22Rv1 (cell line): Measurements from ENCODE around the gene PRMT2.

Source experiments
- ZFX ChIP-seq: fragments of 450-650 bp; IDR thresholded peaks from 2 replicates; pipeline ENCODE4 v1.6.1; 2017; ENCODE audit warnings: antibody characterized with exemption, borderline replicate concordance
- TF ChIP-seq, protein P1 (sequence below): fragments of 450-650 bp; IDR thresholded peaks from 2 replicates; pipeline ENCODE4 v1.5.1; 2017; ENCODE audit warnings: mild to moderate bottlenecking

DNA sequence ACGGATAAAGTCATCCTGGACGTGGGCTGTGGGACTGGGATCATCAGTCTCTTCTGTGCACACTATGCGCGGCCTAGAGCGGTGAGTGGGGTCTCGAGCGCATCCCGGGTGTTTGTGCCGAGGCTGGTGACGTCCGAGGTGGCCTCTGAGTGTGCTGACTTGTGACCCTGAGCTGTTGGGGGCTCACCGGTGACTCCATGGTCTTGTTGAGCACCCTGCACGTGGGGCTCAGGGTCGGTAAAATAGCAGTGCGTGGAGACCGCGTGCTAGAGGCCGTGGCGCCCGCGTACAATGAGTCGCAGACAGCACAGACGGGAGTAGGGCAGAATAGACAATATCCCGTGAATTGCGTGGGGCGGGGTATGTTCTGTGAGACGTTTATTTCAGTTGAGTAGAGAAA lies 13.1 kb downstream of the PRMT2 start:
- TF ChIP-seq, protein P1, sequence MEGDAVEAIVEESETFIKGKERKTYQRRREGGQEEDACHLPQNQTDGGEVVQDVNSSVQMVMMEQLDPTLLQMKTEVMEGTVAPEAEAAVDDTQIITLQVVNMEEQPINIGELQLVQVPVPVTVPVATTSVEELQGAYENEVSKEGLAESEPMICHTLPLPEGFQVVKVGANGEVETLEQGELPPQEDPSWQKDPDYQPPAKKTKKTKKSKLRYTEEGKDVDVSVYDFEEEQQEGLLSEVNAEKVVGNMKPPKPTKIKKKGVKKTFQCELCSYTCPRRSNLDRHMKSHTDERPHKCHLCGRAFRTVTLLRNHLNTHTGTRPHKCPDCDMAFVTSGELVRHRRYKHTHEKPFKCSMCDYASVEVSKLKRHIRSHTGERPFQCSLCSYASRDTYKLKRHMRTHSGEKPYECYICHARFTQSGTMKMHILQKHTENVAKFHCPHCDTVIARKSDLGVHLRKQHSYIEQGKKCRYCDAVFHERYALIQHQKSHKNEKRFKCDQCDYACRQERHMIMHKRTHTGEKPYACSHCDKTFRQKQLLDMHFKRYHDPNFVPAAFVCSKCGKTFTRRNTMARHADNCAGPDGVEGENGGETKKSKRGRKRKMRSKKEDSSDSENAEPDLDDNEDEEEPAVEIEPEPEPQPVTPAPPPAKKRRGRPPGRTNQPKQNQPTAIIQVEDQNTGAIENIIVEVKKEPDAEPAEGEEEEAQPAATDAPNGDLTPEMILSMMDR = no peak
- no peak for TF ChIP-seq ZFX
